ENCODE measurements around the gene NLRC3.

DNA sequence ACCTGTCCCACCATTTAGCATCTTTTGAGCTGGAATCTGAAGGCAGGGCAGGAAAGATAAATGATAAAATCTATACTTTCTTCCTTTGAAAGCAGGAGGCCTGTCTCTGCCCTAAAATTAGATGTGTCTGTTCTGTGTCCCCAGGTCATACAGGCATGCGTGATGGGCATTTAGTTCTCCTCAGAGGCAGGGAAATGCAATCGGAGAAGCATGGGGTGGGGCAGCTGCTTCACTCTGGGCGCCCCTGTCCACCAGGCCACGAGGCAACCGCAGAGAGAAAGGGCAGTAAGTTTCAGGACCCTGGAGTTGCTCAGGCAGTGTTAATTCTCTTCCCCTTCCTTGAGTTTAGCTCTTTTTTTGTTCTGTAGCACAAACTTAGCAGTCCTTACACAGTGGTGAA lies 51.3 kb downstream of the NLRC3 start:
- TF ChIP-seq EP300 (IDR thresholded peaks at IDR 0.05; ENCODE audit: borderline replicate concordance in 1 of 2, low read depth in 1 of 2, low read length in 1 of 2), result no peak
- TF ChIP-seq, protein P1, sequence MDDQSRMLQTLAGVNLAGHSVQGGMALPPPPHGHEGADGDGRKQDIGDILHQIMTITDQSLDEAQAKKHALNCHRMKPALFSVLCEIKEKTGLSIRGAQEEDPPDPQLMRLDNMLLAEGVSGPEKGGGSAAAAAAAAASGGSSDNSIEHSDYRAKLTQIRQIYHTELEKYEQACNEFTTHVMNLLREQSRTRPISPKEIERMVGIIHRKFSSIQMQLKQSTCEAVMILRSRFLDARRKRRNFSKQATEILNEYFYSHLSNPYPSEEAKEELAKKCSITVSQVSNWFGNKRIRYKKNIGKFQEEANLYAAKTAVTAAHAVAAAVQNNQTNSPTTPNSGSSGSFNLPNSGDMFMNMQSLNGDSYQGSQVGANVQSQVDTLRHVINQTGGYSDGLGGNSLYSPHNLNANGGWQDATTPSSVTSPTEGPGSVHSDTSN (IDR thresholded peaks at IDR 0.05), result no peak
- TF ChIP-seq, protein P2, sequence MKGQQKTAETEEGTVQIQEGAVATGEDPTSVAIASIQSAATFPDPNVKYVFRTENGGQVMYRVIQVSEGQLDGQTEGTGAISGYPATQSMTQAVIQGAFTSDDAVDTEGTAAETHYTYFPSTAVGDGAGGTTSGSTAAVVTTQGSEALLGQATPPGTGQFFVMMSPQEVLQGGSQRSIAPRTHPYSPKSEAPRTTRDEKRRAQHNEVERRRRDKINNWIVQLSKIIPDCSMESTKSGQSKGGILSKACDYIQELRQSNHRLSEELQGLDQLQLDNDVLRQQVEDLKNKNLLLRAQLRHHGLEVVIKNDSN (IDR thresholded peaks at IDR 0.05; ENCODE audit: borderline replicate concordance, low read depth), result no peak
- TF ChIP-seq, protein P3, sequence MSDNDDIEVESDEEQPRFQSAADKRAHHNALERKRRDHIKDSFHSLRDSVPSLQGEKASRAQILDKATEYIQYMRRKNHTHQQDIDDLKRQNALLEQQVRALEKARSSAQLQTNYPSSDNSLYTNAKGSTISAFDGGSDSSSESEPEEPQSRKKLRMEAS (IDR thresholded peaks at IDR 0.05; ENCODE audit: low read depth), result no peak
- no peak for TF ChIP-seq YY1 (IDR thresholded peaks at IDR 0.05; ENCODE audit: low read depth)
- TF ChIP-seq TAF1 (IDR thresholded peaks at IDR 0.05; ENCODE audit: borderline replicate concordance, low read depth, low read length), result no peak
- no peak for TF ChIP-seq JUND (IDR thresholded peaks at IDR 0.05)
